Occipital lobe (tissue), 2 donors: ENCODE measurements around the gene RAB3IL1. TPM values are rescaled to one million over a fixed set of nuclear protein-coding genes. Genes with fewer than 3 reads are reported as not detected.

Experiments
- DNase-seq: peaks from one replicate; lab custom pipeline; 2025; lab: John Stamatoyannopoulos, UW
- total RNA-seq: library from RNA; depleted of rRNA; stranded (reverse); fragments of >200 nt; gene quantifications from one replicate; pipeline ENCODE4 v1.2.3, GENCODE V29; 2014

RAB3IL1 gene
- total RNA-seq, 1 donor from 2014 or later, result 2.3 TPM

- no peak for DNase-seq
Observed at GRCh38 chr11:61919705-61920631, 2.6 kb upstream of the RAB3IL1 start.

DNA sequence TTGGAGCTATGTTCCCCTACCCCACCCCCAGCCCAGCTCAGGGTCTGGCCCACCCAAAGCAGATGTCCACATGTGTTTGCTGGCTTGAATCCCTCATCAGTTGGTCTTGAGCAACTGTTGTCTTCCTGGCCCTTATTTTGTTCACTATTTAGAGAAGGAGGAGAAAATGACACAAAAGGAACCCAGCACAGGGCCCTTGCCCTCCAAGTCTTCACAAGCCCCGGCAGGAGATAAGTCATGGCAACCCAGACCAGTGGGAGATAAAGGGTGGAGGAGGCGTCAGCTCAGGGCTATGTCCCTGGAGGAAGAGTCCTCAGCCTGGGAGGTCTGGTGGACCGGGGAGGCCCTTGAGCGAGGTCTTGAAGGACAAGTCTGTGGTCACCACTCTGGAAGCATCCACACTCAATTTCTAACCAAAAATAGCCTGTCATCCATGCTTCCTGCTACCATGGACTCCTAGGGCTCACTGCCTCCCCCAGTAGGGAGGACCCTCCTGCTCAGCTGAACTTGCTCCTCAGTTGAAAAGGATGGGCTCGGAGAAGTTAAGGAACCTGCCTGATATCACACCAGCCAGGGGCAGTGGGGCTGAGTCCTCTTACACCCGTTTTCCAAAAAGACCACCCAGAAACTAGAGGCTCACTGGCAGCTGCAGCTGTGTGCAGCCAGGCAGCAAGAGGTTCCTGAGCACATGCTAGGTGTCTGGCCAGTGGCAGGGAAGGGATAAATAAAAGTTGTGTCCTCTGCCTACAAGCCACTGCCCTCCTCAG is 1.8 kb upstream of the RAB3IL1 start:
- DNase-seq, result no peak

DNA sequence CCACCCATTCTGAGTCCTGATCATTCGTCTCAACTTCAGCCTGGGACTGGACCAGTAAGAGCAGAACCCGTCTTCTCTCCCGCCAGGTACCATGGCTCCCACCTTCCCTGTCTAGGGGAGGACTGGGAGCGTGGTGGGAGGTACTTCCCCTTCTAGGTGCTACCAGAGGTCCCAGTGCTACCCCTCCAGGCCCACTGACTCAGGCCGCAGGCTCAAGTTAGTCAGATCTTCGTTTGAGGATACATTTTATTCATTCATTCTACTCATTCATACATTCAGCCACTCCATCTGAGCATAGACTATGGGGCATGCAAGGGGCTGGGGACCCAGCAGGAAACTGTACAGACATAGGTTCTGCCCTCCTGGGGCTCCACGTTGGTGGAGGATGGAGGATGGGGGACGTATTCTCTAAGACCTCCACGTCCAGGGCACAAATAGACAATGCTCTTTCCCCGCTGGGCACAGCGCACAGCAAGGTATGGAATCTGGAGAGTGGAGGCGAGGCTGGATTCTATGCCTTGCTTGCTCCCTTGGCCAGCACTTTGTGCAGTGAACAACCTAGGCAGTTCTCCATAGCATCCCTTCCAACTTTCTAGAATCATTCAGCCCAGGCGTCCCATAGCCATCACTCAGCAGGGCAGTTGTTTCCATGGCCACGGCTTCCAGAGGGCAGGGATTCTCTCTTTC is 1.0 kb upstream of the RAB3IL1 start:
- no peak for DNase-seq

DNA sequence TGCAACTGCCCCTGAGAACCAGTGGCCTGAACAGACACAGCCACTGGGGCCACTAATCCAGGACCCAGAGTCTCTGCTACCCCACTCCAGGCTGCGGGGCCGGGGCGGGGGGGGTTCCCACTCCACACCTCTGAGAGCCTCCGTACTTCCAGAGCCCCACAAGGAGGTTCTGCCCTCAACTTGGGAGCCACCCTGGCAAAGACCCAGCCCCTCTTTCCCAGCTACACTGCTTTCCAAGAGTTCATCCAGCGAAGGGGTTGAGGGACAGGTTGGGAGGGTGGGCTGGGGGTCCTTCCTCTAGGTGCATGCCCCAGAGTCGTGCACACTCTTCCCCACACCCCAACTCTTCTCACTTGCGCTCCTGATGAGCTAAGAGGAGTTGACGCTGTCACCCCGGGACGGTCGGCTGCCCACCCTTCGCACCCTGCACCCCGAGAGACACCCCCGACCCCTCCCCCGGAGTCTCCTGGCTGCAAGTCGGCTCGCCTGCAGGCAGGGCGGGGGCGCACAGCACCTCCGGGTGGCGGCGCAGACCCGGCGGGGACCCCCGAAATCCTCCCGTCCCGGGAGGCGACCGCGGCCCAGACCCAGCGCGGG is 531 bp downstream of the RAB3IL1 start:
- no peak for DNase-seq

GRCh38 chr11:61914471-61915171 is 2.7 kb downstream of the RAB3IL1 start:
- DNase-seq, result no peak

DNA sequence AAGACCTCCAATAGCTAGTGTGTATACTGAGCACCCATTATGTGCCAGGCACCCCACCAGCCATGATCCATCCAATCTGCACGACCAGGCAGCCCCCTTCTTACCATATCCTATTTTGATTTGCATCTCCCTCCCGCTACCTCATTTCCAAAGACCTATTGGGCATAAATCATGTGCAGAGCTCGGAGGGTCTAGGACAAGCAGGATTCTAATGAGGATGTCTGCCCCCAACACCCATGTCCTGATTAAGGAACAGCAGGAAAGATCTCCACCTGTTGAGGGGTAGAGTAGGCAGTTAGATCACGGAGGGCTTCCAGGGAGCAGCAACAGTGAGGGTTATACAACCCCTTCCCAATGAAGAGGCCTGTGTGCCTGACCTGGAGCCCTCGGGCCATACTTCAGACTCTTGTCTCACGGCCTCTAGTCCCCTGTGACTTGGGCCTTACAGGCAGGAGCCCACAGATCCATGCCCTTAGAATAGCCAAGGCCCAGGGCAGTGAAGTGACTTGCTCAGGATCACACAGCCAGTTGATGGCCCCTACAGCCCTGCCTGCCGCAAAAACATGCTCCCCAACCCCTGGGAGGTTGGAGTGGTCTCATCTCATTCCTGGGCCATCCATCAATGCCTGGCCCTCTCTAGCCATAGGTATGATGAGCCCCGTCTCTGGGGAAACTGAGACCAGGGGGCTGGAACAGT is 3.5 kb downstream of the RAB3IL1 start:
- no peak for DNase-seq

DNA sequence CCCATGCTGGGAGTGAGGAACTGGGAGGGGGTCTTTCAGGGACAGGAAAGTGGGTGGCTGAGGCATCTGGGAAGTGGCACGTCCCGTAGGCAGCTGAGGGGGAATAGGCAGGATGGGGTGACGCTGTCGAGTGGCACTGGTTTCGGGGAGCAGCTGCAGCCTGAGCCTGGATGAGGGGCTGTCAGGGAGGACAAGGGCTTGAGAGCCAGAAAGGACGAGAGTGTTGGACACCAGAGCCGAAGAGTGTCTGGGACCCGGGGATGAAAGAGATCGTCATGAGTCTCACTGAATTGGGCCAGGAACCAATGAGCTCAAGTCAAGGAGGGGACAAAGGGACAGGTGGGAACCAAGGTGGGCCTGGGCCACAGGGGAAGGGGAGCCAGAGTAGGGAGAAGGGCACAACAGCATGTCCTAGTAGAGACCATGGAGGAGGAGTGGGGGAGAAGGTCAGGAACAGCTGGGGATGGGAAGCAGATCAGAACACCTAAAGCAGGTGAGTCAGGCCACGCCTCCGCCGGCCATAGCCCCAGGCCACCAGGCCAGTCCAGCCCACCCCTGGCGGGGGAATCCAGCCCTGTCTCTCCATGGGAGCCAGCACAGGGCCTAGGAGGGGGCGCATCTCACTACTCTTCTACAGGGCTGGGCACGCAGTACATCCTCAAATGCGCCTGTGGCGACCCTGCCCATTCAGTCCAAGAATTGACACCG is 4.2 kb downstream of the RAB3IL1 start:
- DNase-seq, result no peak

GRCh38 chr11:61912530-61912898 is 4.9 kb downstream of the RAB3IL1 start:
- DNase-seq, result no peak

DNA sequence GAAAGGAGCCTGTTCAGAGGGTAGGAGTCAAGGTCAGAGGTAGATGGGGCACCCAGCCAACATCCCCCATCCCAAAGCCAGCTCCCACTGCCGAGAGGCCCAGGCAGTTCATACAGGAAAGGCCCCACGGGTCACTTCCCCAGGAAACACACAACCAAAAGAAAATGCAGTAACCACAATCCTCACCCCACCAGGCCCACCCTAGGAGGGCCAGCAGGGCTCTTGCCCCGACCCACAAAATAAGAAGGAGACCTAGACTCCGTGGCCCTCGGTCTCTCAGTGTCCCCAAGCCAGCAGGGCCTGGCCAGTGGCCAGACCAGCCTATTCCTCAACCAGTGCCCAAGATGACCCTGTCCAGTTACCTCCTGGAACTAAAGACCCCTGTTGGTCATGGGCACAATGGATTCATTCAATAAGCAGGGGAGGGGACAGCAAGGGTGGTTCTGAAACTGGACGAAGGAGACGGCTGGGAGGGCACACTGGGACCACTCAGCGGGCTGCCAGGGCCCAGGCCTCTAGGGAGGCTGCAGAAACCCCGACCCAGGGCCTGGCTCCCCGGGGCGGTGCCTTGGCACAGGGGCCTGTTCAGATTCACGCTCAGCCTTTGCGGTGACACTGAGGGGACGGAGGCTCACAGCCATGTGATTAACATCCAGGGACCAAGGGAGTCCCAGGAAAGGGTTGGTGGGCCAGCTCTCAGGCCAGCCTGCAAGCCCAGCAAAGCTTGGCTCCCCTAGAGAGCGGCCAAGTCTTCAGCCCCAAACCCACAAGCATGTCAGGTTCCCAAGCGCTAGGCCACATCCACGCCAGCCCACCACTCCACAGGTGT is 5.5 kb downstream of the RAB3IL1 start:
- no peak for DNase-seq

GRCh38 chr11:61911128-61911700 is 6.2 kb downstream of the RAB3IL1 start:
- DNase-seq, result no peak

- DNase-seq, result no peak
Observed at GRCh38 chr11:61910187-61911127, 6.9 kb downstream of the RAB3IL1 start.

GRCh38 chr11:61908730-61909316 is 8.5 kb downstream of the RAB3IL1 start:
- no peak for DNase-seq

GRCh38 chr11:61907871-61908729 is 9.3 kb downstream of the RAB3IL1 start:
- DNase-seq, result no peak

DNA sequence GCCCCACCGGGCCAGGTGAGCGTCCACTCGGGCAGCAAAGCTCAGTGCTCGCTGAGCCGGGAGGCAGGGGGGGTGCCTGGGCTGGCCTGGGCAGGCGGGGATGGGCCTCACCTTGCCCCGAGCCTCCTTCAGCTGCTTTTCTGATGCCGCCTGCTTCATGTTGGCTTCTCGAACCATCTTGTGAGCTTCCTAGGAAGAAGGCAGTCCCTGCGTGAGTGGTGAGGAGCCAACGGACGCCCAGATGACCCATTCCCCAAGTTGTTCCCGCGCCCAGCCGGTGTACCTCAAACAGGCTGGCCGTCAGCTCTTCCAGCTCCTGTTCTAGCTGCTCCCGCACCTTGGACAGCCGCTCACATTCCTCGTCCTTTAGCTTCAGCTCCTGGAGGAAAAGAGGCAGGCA is 10.1 kb downstream of the RAB3IL1 start:
- no peak for DNase-seq

GRCh38 chr11:61906522-61906909 is 10.8 kb downstream of the RAB3IL1 start:
- no peak for DNase-seq
